ENCODE results near the gene SEMA4D.
A peak's percentile ranks its signal among the peaks of the same experiment; 100 is the strongest.

SEMA4D gene

GRCh38 chr9:89431930-89432725 lies 65.8 kb downstream of the SEMA4D start:
- DNase-seq (no peak), ATAC-seq (ENCODE audit: insufficient read depth, low read depth) (no peak)
- Histone ChIP-seq H2AFZ (ENCODE audit: low read depth, low read length) (no peak overlapping the region), H3K4me2 (ENCODE audit: insufficient read depth, low read length) (no peak overlapping the region), H3K9me3 (ENCODE audit: insufficient read depth, low read length, severe bottlenecking) (no peaks in the 10 kb centered on the region), H3K4me1 (ENCODE audit: insufficient read depth, low read length) (peaks cover 16% of the 10 kb centered on the region), H3K36me3 (ENCODE audit: insufficient read depth, low read length) (peaks cover 68% of the 10 kb centered on the region), H3K79me2 (ENCODE audit: insufficient read depth, low read length) (peaks cover 100% of the 10 kb centered on the region), H3K4me3 (ENCODE audit: low read depth in 1 of 2, low read length in 2 of 2) (no peak overlapping the region), H4K20me1 (ENCODE audit: insufficient read depth, low read length) (peaks cover 98% of the 10 kb centered on the region), H3K27me3 (ENCODE audit: insufficient read depth, low read length, poor library complexity) (no peaks in the 10 kb centered on the region), H3K27ac (ENCODE audit: low read length) (no peak overlapping the region), H3K9ac (ENCODE audit: low read depth, low read length) (no peak overlapping the region)
- TF ChIP-seq CTCF (IDR thresholded peaks at IDR 0.05; ENCODE audit: borderline replicate concordance, extremely low read depth, low read length, poor library complexity, severe bottlenecking) (no peak), EZH2 (IDR thresholded peaks at IDR 0.05; ENCODE audit: borderline replicate concordance, low read depth, low read length, severe bottlenecking) (no peak)

GRCh38 chr9:89430995-89431394 lies 66.9 kb downstream of the SEMA4D start:
- no peak for DNase-seq
- Histone ChIP-seq H3K36me3 (ENCODE audit: insufficient read depth, low read length) (peaks cover 56% of the 10 kb centered on the region), H2AFZ (ENCODE audit: low read depth, low read length) (no peak overlapping the region)

GRCh38 chr9:89428901-89429890 lies 68.7 kb downstream of the SEMA4D start:
- Histone ChIP-seq H3K9ac (ENCODE audit: low read depth, low read length) (no peak overlapping the region), H3K27ac (ENCODE audit: low read length) (peak overlapping the region; percentile 11; the same call in 1 of the 2 replicates), H3K9me3 (ENCODE audit: insufficient read depth, low read length, severe bottlenecking) (no peaks in the 10 kb centered on the region), H2AFZ (ENCODE audit: low read depth, low read length) (no peak overlapping the region), H3K79me2 (ENCODE audit: insufficient read depth, low read length) (peaks cover 100% of the 10 kb centered on the region), H3K4me2 (ENCODE audit: insufficient read depth, low read length) (no peak overlapping the region), H3K4me1 (ENCODE audit: insufficient read depth, low read length) (peaks cover 25% of the 10 kb centered on the region), H3K27me3 (ENCODE audit: insufficient read depth, low read length, poor library complexity) (no peaks in the 10 kb centered on the region), H3K4me3 (ENCODE audit: low read depth in 1 of 2, low read length in 2 of 2) (no peak overlapping the region), H3K36me3 (ENCODE audit: insufficient read depth, low read length) (peaks cover 49% of the 10 kb centered on the region), H4K20me1 (ENCODE audit: insufficient read depth, low read length) (peaks cover 97% of the 10 kb centered on the region)
- TF ChIP-seq CTCF (IDR thresholded peaks at IDR 0.05; ENCODE audit: borderline replicate concordance, extremely low read depth, low read length, poor library complexity, severe bottlenecking) (peak; percentile 53), EZH2 (IDR thresholded peaks at IDR 0.05; ENCODE audit: borderline replicate concordance, low read depth, low read length, severe bottlenecking) (no peak)
- ATAC-seq (ENCODE audit: insufficient read depth, low read depth) (no peak), DNase-seq (peak; percentile 28)

More at GRCh38 chr9:89430995-89431394, 66.9 kb downstream of the SEMA4D start:
- no peaks in the 10 kb centered on the region for H3K9me3 ChIP-seq (ENCODE audit: insufficient read depth, low read length, severe bottlenecking)
- H3K4me3 ChIP-seq (ENCODE audit: low read depth in 1 of 2, low read length in 2 of 2), result no peak overlapping the region
- no peaks in the 10 kb centered on the region for H3K27me3 ChIP-seq (ENCODE audit: insufficient read depth, low read length, poor library complexity)
- H4K20me1 ChIP-seq (ENCODE audit: insufficient read depth, low read length), result peaks cover 98% of the 10 kb centered on the region
- no peak for ATAC-seq (ENCODE audit: insufficient read depth, low read depth)
- H3K4me1 ChIP-seq (ENCODE audit: insufficient read depth, low read length), result peaks cover 23% of the 10 kb centered on the region
- H3K79me2 ChIP-seq (ENCODE audit: insufficient read depth, low read length), result peaks cover 100% of the 10 kb centered on the region
- no peak overlapping the region for H3K4me2 ChIP-seq (ENCODE audit: insufficient read depth, low read length)
- H3K27ac ChIP-seq (ENCODE audit: low read length), result no peak overlapping the region
- H3K9ac ChIP-seq (ENCODE audit: low read depth, low read length), result no peak overlapping the region
- TF ChIP-seq CTCF (IDR thresholded peaks at IDR 0.05; ENCODE audit: borderline replicate concordance, extremely low read depth, low read length, poor library complexity, severe bottlenecking) (no peak), EZH2 (IDR thresholded peaks at IDR 0.05; ENCODE audit: borderline replicate concordance, low read depth, low read length, severe bottlenecking) (no peak)
